H9 (cell line): ENCODE measurements around the gene TSPOAP1. TPM values are rescaled to one million over a fixed set of nuclear protein-coding genes. Genes with fewer than 3 reads are reported as not detected.

Experiments
- DNase-seq: peaks from one replicate; pipeline ENCODE4 v3.0.0-alpha.2; 2017
- H2AFZ ChIP-seq: one replicate; pipeline ENCODE4 v1.6.1; 2013; ENCODE audit warnings: mild to moderate bottlenecking, low read length, control low read depth, moderate library complexity
- H2AK5ac ChIP-seq: 2 replicates; pipeline ENCODE4 v1.6.1; 2013; ENCODE audit warnings: low read length, control low read depth, mixed read lengths; ENCODE audit not compliant: insufficient read length
- H2BK120ac ChIP-seq: one replicate; pipeline ENCODE4 v1.6.1; 2013; ENCODE audit warnings: low read depth, mild to moderate bottlenecking, low read length, control low read depth, inconsistent platforms; ENCODE audit not compliant: poor library complexity, severe bottlenecking
- H2BK12ac ChIP-seq: 2 replicates; pipeline ENCODE4 v1.6.1; 2013; ENCODE audit warnings: low read length, control low read depth, mixed read lengths, low read depth; ENCODE audit not compliant: insufficient read length
- H2BK15ac ChIP-seq: 2 replicates; pipeline ENCODE4 v1.6.1; 2013; ENCODE audit warnings: low read depth, low read length, control low read depth
- H2BK20ac ChIP-seq: one replicate; pipeline ENCODE4 v1.6.1; 2013; ENCODE audit warnings: low read depth, mild to moderate bottlenecking, low read length, control low read depth, inconsistent platforms; ENCODE audit not compliant: poor library complexity, severe bottlenecking
- H2BK5ac ChIP-seq: 2 replicates; pipeline ENCODE4 v1.6.1; 2013; ENCODE audit warnings: low read length, control low read depth, mixed read lengths; ENCODE audit not compliant: insufficient read length
- H3K14ac ChIP-seq: 2 replicates; pipeline ENCODE4 v1.6.1; 2013; ENCODE audit warnings: low read length, control low read depth; ENCODE audit not compliant: insufficient read depth
- H3K18ac ChIP-seq: 2 replicates; pipeline ENCODE4 v1.6.1; 2013; ENCODE audit warnings: low read depth, mild to moderate bottlenecking, mixed read lengths, low read length, control low read depth; ENCODE audit not compliant: insufficient read length
- H3K23ac ChIP-seq: 2 replicates; pipeline ENCODE4 v1.6.1; 2013; ENCODE audit warnings: low read length, control low read depth, mixed read lengths, low read depth; ENCODE audit not compliant: insufficient read length
- H3K23me2 ChIP-seq: 2 replicates; pipeline ENCODE4 v1.6.1; 2013; ENCODE audit warnings: low read depth, mild to moderate bottlenecking, mixed read lengths, low read length, control low read depth; ENCODE audit not compliant: insufficient read length, poor library complexity, severe bottlenecking
- H3K27ac ChIP-seq: 2 replicates; pipeline ENCODE4 v1.5.1; 2013; ENCODE audit warnings: low read length, control low read depth, mixed read lengths, low read depth; ENCODE audit not compliant: insufficient read length
- H3K27me3 ChIP-seq: 2 replicates; pipeline ENCODE4 v1.6.1; 2013; ENCODE audit warnings: low read length, control low read depth, inconsistent platforms; ENCODE audit not compliant: insufficient read depth
- H3K4ac ChIP-seq: 2 replicates; pipeline ENCODE4 v1.6.1; 2013; ENCODE audit warnings: low read depth, mild to moderate bottlenecking, control low read depth, inconsistent platforms, low read length, moderate library complexity
- H3K4me1 ChIP-seq: 2 replicates; pipeline ENCODE4 v1.6.1; 2013; ENCODE audit warnings: low read length, control low read depth, inconsistent platforms; ENCODE audit not compliant: insufficient read depth
- H3K4me2 ChIP-seq: 2 replicates; pipeline ENCODE4 v1.6.1; 2013; ENCODE audit warnings: low read length, control low read depth, mixed read lengths; ENCODE audit not compliant: insufficient read length, insufficient read depth
- H3K56ac ChIP-seq: 2 replicates; pipeline ENCODE4 v1.6.1; 2013; ENCODE audit warnings: low read depth, mild to moderate bottlenecking, mixed read lengths, low read length, control low read depth; ENCODE audit not compliant: insufficient read length
- H3K79me1 ChIP-seq: 2 replicates; pipeline ENCODE4 v1.6.1; 2013; ENCODE audit warnings: low read depth, mild to moderate bottlenecking, moderate library complexity, low read length, control low read depth, inconsistent platforms; ENCODE audit not compliant: insufficient read depth, poor library complexity, severe bottlenecking
- H3K79me2 ChIP-seq: 2 replicates; pipeline ENCODE4 v1.6.1; 2013; ENCODE audit warnings: low read length, control low read depth, inconsistent platforms; ENCODE audit not compliant: insufficient read depth
- H3K9ac ChIP-seq: 2 replicates; pipeline ENCODE4 v1.6.1; 2013; ENCODE audit warnings: low read length, control low read depth, mixed read lengths; ENCODE audit not compliant: insufficient read length; ENCODE audit errors: extremely low read depth
- H3K9me3 ChIP-seq: one replicate; pipeline ENCODE4 v1.6.1; 2013; ENCODE audit warnings: low read depth, low read length, inconsistent platforms; ENCODE audit not compliant: control insufficient read depth
- H3T11ph ChIP-seq: one replicate; pipeline ENCODE4 v1.6.1; 2013; ENCODE audit warnings: mild to moderate bottlenecking, low read length, control low read depth, inconsistent platforms
- H4K20me1 ChIP-seq: one replicate; pipeline ENCODE4 v1.6.1; 2013; ENCODE audit not compliant: control insufficient read depth, insufficient read length, insufficient read depth
- H4K5ac ChIP-seq: 2 replicates; pipeline ENCODE4 v1.6.1; 2013; ENCODE audit warnings: low read depth, mild to moderate bottlenecking, mixed read lengths, low read length, control low read depth; ENCODE audit not compliant: insufficient read length
- H4K8ac ChIP-seq: replicated peaks from 2 replicates; pipeline ENCODE4 v1.6.1; 2013; ENCODE audit warnings: low read length, control low read depth, mixed read lengths, low read depth; ENCODE audit not compliant: insufficient read length
- H4K91ac ChIP-seq: 2 replicates; pipeline ENCODE4 v1.6.1; 2013; ENCODE audit warnings: low read depth, mild to moderate bottlenecking, moderate library complexity, mixed read lengths, low read length, control low read depth; ENCODE audit not compliant: insufficient read length
- H3K27ac Mint-ChIP-seq, 3 experiments: 2 replicates in 2 of 3; 3 replicates in 1 of 3; pipeline ENCODE4 v1.8.0; 2020 to 2021; ENCODE audit warnings: mixed read lengths in 3 of 3, mild to moderate bottlenecking in 1 of 3, moderate library complexity in 1 of 3
- H3K27me3 Mint-ChIP-seq: 2 replicates; pipeline ENCODE4 v1.8.0; 2021; ENCODE audit warnings: low read depth, mild to moderate bottlenecking, moderate library complexity, mixed read lengths
- H3K36me3 Mint-ChIP-seq, 3 experiments: 2 replicates in 2 of 3; 3 replicates in 1 of 3; pipeline ENCODE4 v1.8.0; 2020 to 2021; ENCODE audit warnings: low read depth in 3 of 3, mixed read lengths in 3 of 3; ENCODE audit not compliant: insufficient read depth in 1 of 3
- H3K4me1 Mint-ChIP-seq, 2 experiments: 2 replicates each; pipeline ENCODE4 v1.8.0; 2020; ENCODE audit warnings: mixed read lengths in 2 of 2
- H3K4me3 Mint-ChIP-seq, 2 experiments: 2 replicates in 1 of 2; 3 replicates in 1 of 2; pipeline ENCODE4 v1.8.0; 2020 to 2021; ENCODE audit warnings: mild to moderate bottlenecking in 2 of 2, mixed read lengths in 2 of 2, moderate library complexity in 1 of 2
- H3K9me3 Mint-ChIP-seq, 2 experiments: 2 replicates in 1 of 2; 3 replicates in 1 of 2; pipeline ENCODE4 v1.8.0; 2020; ENCODE audit warnings: mild to moderate bottlenecking in 2 of 2, mixed read lengths in 2 of 2, moderate library complexity in 1 of 2
- WGBS: extraction: QIAGEN DNeasy Blood & Tissue Kit; methylation state at CpG from one replicate; pipeline ENCODE4 v1.1.7; 2013; ENCODE audit warnings: missing lambda C conversion rate, low lambda C conversion rate, mixed read lengths; ENCODE audit not compliant: insufficient read length; ENCODE audit errors: extremely low coverage; 5-methylcytosine and 5-hydroxymethylcytosine counted together
- total RNA-seq: library from RNA; stranded (reverse); gene quantifications from 2 replicates; pipeline ENCODE4 v1.2.1, GENCODE V29; 2021
- TF ChIP-seq, protein P1 (sequence below): fragments of 200-600 bp; sonication (generic); conservative IDR thresholded peaks from 3 replicates; pipeline ENCODE4 v1.8.0; 2021; ENCODE audit warnings: antibody characterized with exemption, mild to moderate bottlenecking

Gene TSPOAP1
- total RNA-seq, 1 experiment from 2014 or later = 17.3 TPM

DNA sequence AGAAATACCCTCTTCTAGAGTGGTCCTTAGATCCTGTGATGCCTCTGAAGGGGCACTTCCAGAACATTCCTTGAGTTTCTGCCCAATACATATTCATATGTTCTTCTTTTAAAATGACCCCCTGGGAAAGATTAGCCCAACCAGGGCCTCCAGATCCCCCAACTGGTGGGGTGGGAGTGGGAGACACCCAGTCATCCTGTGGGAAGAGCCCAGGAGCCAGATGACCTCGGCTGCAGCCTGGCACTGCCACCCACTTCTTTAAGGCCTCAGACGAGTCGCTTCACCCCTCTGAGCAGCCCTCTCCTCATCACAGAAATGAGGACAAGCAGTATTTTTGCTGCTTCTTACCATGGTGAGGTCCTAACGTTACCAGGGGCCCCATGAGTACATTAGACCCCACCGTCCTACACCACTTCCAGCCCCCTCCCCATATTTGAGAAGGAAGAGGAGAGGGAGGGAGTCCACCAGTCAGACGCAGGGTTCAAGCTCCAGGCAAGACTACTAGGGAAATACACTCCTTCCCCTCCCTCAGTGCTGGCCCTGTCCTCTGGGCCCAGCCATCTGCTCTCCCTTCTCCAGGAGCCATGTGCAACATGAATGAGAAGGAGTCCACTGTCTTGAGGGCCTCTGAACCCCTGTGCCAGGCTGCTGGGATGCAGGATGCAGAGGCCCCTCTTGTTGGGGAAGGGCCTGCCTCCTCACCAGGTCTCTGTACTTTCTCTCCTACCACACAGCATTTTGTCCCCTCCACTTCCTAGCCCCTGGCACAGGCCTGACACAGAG is 59.6 kb downstream of the TSPOAP1 start:
- no peak overlapping the region for H3T11ph ChIP-seq
- H3K14ac ChIP-seq = no peak overlapping the region
- no peak overlapping the region for H4K8ac ChIP-seq
- H2BK5ac ChIP-seq = no peak overlapping the region
- H3K79me2 ChIP-seq = no peaks in the 10 kb centered on the region
- Mint-ChIP-seq H3K9me3 (no peaks in the 10 kb centered on the region), H3K27ac (no peak overlapping the region), H3K36me3 (no peaks in the 10 kb centered on the region), H3K4me3 (no peak overlapping the region), H3K27me3 (peaks cover 24% of the 10 kb centered on the region), H3K4me1 (no peaks in the 10 kb centered on the region)
- no peak overlapping the region for H2BK120ac ChIP-seq
- no peaks in the 10 kb centered on the region for H3K23me2 ChIP-seq
- H2BK20ac ChIP-seq = no peak overlapping the region
- no peak overlapping the region for H3K18ac ChIP-seq
- no peak overlapping the region for H3K27ac ChIP-seq
- no peaks in the 10 kb centered on the region for H3K4me1 ChIP-seq
- TF ChIP-seq, protein P1, sequence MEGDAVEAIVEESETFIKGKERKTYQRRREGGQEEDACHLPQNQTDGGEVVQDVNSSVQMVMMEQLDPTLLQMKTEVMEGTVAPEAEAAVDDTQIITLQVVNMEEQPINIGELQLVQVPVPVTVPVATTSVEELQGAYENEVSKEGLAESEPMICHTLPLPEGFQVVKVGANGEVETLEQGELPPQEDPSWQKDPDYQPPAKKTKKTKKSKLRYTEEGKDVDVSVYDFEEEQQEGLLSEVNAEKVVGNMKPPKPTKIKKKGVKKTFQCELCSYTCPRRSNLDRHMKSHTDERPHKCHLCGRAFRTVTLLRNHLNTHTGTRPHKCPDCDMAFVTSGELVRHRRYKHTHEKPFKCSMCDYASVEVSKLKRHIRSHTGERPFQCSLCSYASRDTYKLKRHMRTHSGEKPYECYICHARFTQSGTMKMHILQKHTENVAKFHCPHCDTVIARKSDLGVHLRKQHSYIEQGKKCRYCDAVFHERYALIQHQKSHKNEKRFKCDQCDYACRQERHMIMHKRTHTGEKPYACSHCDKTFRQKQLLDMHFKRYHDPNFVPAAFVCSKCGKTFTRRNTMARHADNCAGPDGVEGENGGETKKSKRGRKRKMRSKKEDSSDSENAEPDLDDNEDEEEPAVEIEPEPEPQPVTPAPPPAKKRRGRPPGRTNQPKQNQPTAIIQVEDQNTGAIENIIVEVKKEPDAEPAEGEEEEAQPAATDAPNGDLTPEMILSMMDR = no peak
- DNase-seq = no peak
- no peak overlapping the region for H3K23ac ChIP-seq
- no peak overlapping the region for H3K56ac ChIP-seq
- H3K4me2 ChIP-seq = no peak overlapping the region
- no peak overlapping the region for H2BK15ac ChIP-seq
- H4K91ac ChIP-seq = no peak overlapping the region
- H3K9me3 ChIP-seq = no peaks in the 10 kb centered on the region
- H3K9ac ChIP-seq = no peak overlapping the region
- no peaks in the 10 kb centered on the region for H3K27me3 ChIP-seq
- no peak overlapping the region for H2BK12ac ChIP-seq
- no peak overlapping the region for H2AFZ ChIP-seq
- no peak overlapping the region for H4K5ac ChIP-seq
- no peak overlapping the region for H3K4ac ChIP-seq
- no CpG with 5 or more reads among the region's 6 CpGs for WGBS
- H2AK5ac ChIP-seq = no peak overlapping the region
- H3K79me1 ChIP-seq = no peaks in the 10 kb centered on the region
- H4K20me1 ChIP-seq = no peaks in the 10 kb centered on the region
